Ovary (tissue), 9 donors: ENCODE measurements around the gene DAAM1. TPM values are rescaled to one million over a fixed set of nuclear protein-coding genes. Genes with fewer than 3 reads are reported as not detected.

Experiments
- DNase-seq, 5 donors: peaks; one replicate each; pipeline ENCODE4 v3.0.0-alpha.2; 2019 to 2020
- H3K27ac ChIP-seq, 2 donors: fragments of 200-600 bp; one replicate each; pipeline versions ENCODE4 v1.5.1 to v1.8.0; 2019 to 2022
- H3K27me3 ChIP-seq: fragments of 200-600 bp; one replicate; pipeline ENCODE4 v1.8.0; 2022
- H3K36me3 ChIP-seq: fragments of 200-600 bp; sonication (generic); one replicate; pipeline ENCODE4 v1.5.1; 2019
- H3K4me1 ChIP-seq: one replicate; pipeline ENCODE4 v1.8.1; 2013; ENCODE audit warnings: mild to moderate bottlenecking, moderate library complexity; ENCODE audit not compliant: insufficient read depth
- H3K4me3 ChIP-seq: fragments of 200-600 bp; sonication (generic); one replicate; pipeline ENCODE4 v1.5.1; 2017
- H3K9me3 ChIP-seq, 2 donors: fragments of 200-600 bp in 1 of 2; sonication (generic) in 1 of 2; one replicate each; pipeline versions ENCODE4 v1.5.1 to v1.8.1; 2013 to 2019; ENCODE audit warnings: mild to moderate bottlenecking in 1 of 2, moderate library complexity in 1 of 2
- CTCF ChIP-seq, 3 donors: fragments of 450-650 bp in 2 of 3; fragments of 200-600 bp in 1 of 3; IDR thresholded peaks; one replicate each; pipeline versions ENCODE4 v1.5.1 to v1.8.0; 2016 to 2022; ENCODE audit warnings: antibody characterized with exemption in 3 of 3, mild to moderate bottlenecking in 1 of 3
- EP300 ChIP-seq: sonication (generic); formaldehyde crosslinking; IDR thresholded peaks from one replicate; pipeline ENCODE4 v1.6.1; 2017; ENCODE audit warnings: antibody characterized with exemption
- POLR2A ChIP-seq: fragments of 450-650 bp; IDR thresholded peaks from one replicate; pipeline ENCODE4 v1.6.1; 2017; ENCODE audit warnings: antibody characterized with exemption, mild to moderate bottlenecking, moderate library complexity
- WGBS, 3 donors: extraction: QIAGEN DNeasy Blood & Tissue Kit in 1 of 3; methylation state at CpG; one replicate each; pipeline versions ENCODE4 v1.1.5 to v1.1.7; 2013 to 2017; 5-methylcytosine and 5-hydroxymethylcytosine counted together
- intact Hi-C, 4 donors: fragments of 100-400 bp; cut with DNase I; formaldehyde crosslinking; loops; one replicate each; pipeline versions ENCODE4 v1.11.0 to v1.15.1; 2022 to 2023
- polyA plus RNA-seq, 2 donors: library from polyadenylated mRNA; stranded (reverse); fragments of 200-250 nt in 1 of 2; fragments of 350-450 nt in 1 of 2; fragmentation: Illumina TruSeq in 1 of 2; extraction: RNeasy Lipid Tissue Mini Kit (QIAGEN cat#74804) in 1 of 2; gene quantifications; one replicate each; pipeline ENCODE4 v1.2.3, GENCODE V29; 2013 to 2014
- total RNA-seq, 7 donors: library from RNA; depleted of rRNA in 2 of 7; stranded (reverse); fragments of >200 nt in 2 of 7; fragmentation: NEBNext Ultra II Directional in 3 of 7; extraction: Animal tissue kit (Norgen Biotek cat#: 25700) in 3 of 7; gene quantifications; one replicate each; pipeline versions ENCODE4 v1.1.0 to v1.2.4, GENCODE V29; 2016 to 2023
- donor health status: DM: no; HTN: no; CAD: no; lungs with moderate emphysema.
- donor health status: DM: no; HTN: no; CAD: no.
- donor health status: Bipolar disorder and iron deficiency.
- donor health status: DM: yes; HTN: yes; CAD: no.
- donor health status: DM: no; HTN: no; CAD: no.
- donor health status: DM: yes; HTN: yes; CAD: no.

DAAM1 gene
- total and polyA plus RNA-seq, 9 donors: 19.0 to 83.3 (median 35.3) TPM

GRCh38 chr14:59253527-59253926 lies 65.1 kb downstream of the DAAM1 start:
- Histone ChIP-seq H3K36me3 (no peaks in the 10 kb centered on the region), H3K4me3 (no peak overlapping the region), H3K4me1 (peaks cover 20% of the 10 kb centered on the region), H3K9me3 (no peaks in the 10 kb centered on the region), H3K27me3 (no peaks in the 10 kb centered on the region), H3K27ac (peak overlapping the region in 1 of 2 donors; percentile 51)
- no peak for TF ChIP-seq POLR2A
- no peak for TF ChIP-seq CTCF (IDR thresholded peaks at IDR 0.05)
- no peak for TF ChIP-seq EP300
- intact Hi-C loops: no loop called here
- no peak for DNase-seq

GRCh38 chr14:59254146-59254910 lies 65.9 kb downstream of the DAAM1 start:
- TF ChIP-seq POLR2A (no peak), EP300 (no peak), CTCF (IDR thresholded peaks at IDR 0.05) (no peak)
- intact Hi-C loops: no loop called here
- H3K4me3 ChIP-seq: no peak overlapping the region
- peak; percentile 69 to 79 (median 71) for DNase-seq
- H3K27ac ChIP-seq: peak overlapping the region in 1 of 2 donors; percentile 51
- H3K4me1 ChIP-seq: peaks cover 17% of the 10 kb centered on the region
- WGBS, 3 donors: 1 to 9% (median 3%) methylated on average over 7 of the region's 7 CpGs
- no peaks in the 10 kb centered on the region for H3K27me3 ChIP-seq
- no peaks in the 10 kb centered on the region for H3K9me3 ChIP-seq
- H3K36me3 ChIP-seq: no peaks in the 10 kb centered on the region

GRCh38 chr14:59254911-59255545 lies 66.6 kb downstream of the DAAM1 start:
- 12 to 21% (median 14%) methylated on average over 5 of the region's 5 CpGs for WGBS, 3 donors
- intact Hi-C loops: no loop called here
- Histone ChIP-seq H3K27ac (peak overlapping the region in 1 of 2 donors; percentile 51), H3K36me3 (no peaks in the 10 kb centered on the region), H3K27me3 (no peaks in the 10 kb centered on the region), H3K9me3 (no peaks in the 10 kb centered on the region), H3K4me1 (peaks cover 17% of the 10 kb centered on the region), H3K4me3 (no peak overlapping the region)
- DNase-seq: peak in 1 of 5 donors; percentile 32
- TF ChIP-seq POLR2A (no peak), EP300 (no peak), CTCF (IDR thresholded peaks at IDR 0.05) (no peak)

GRCh38 chr14:59256331-59256730 lies 67.9 kb downstream of the DAAM1 start:
- H3K36me3 ChIP-seq: no peaks in the 10 kb centered on the region
- intact Hi-C loops: no loop called here
- H3K4me1 ChIP-seq: peaks cover 17% of the 10 kb centered on the region
- no peak for TF ChIP-seq POLR2A
- TF ChIP-seq EP300: no peak
- no peak for TF ChIP-seq CTCF (IDR thresholded peaks at IDR 0.05)
- H3K9me3 ChIP-seq: no peaks in the 10 kb centered on the region
- WGBS, 3 donors: 75 to 100% (median 90%) methylated on average over 1 of the region's 1 CpG
- no peak for DNase-seq
- H3K4me3 ChIP-seq: no peak overlapping the region
- no peak overlapping the region for H3K27ac ChIP-seq
- no peaks in the 10 kb centered on the region for H3K27me3 ChIP-seq
